IMR-90 (cell line): Measurements from ENCODE around the gene TPPP.

Source experiments
- CHD1 ChIP-seq: IDR thresholded peaks from 2 replicates; pipeline ENCODE4 v1.6.1; 2012; ENCODE audit warnings: low read depth, low read length, improper control_type of control experiment
- FOS ChIP-seq: fragments of 150-350 bp; IDR thresholded peaks from 2 replicates; pipeline ENCODE4 v1.6.1; 2016; ENCODE audit warnings: low read depth, low read length
- MAFK ChIP-seq: IDR thresholded peaks from 2 replicates; pipeline ENCODE4 v1.6.1; 2012; ENCODE audit warnings: low read depth, low read length, improper control_type of control experiment
- MXI1 ChIP-seq: IDR thresholded peaks from 2 replicates; pipeline ENCODE4 v1.6.1; 2012; ENCODE audit warnings: low read depth, mild to moderate bottlenecking, low read length, moderate library complexity, borderline replicate concordance
- POLR2A ChIP-seq: IDR thresholded peaks from 2 replicates; pipeline ENCODE4 v1.6.1; 2012; ENCODE audit warnings: mild to moderate bottlenecking, low read depth, low read length
- RAD21 ChIP-seq: IDR thresholded peaks from 2 replicates; pipeline ENCODE4 v1.6.1; 2012; ENCODE audit warnings: low read length, improper control_type of control experiment
- RCOR1 ChIP-seq: IDR thresholded peaks from 2 replicates; pipeline ENCODE4 v1.6.1; 2012; ENCODE audit warnings: mild to moderate bottlenecking, low read length, improper control_type of control experiment; ENCODE audit not compliant: insufficient replicate concordance
- SMC3 ChIP-seq: fragments of 150-350 bp; IDR thresholded peaks from 2 replicates; pipeline ENCODE4 v1.6.1; 2016; ENCODE audit warnings: low read depth, mild to moderate bottlenecking, antibody characterized with exemption, low read length, moderate library complexity
- USF2 ChIP-seq: fragments of 150-350 bp; IDR thresholded peaks from 2 replicates; pipeline ENCODE4 v1.6.1; 2017; ENCODE audit warnings: mild to moderate bottlenecking, antibody characterized with exemption, low read length, low read depth
- TF ChIP-seq, protein P1 (sequence below): conservative IDR thresholded peaks from 2 replicates; pipeline ENCODE4 v1.5.1; 2012; ENCODE audit warnings: mild to moderate bottlenecking, low read depth, low read length, improper control_type of control experiment

DNA sequence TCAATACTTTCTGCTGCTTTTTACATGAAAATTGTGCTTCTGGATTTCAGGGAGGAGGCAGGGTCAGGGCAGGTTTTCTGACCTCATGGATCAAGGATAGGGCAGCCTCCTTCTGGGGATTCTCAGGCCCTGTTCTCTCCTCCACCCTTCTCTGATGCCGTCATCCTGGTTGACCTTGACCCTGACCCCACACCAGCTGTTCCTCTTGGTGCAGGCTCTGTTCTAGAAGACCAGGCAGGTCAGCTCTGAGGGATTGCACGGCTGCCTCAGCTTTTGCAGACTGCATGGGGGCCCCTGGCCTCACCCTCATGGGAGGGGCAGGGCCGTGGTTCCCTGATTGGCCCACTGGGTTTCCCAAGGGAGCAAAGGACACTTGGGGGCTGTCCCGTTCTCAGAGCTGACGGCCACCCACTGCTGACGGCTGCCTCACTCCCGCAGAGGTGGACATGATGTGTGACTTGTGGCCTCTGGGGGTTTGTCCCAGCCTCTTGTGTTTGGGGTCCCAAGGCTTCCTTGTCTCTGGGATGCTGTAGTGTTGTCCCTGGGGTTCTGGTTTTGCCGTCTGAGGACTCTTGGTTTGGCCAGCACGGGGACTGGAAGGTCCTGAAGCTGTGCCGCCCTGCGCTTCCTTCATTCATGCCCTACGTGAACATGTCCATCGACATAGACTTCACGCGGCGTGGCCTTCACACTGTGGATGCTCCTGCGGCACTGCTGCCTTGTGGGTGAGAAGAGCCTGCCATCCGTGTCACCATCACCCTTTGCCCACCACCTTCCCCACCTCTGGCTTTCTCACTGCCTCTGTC, 46.6 kb downstream of the TPPP start:
- TF ChIP-seq, protein P1, sequence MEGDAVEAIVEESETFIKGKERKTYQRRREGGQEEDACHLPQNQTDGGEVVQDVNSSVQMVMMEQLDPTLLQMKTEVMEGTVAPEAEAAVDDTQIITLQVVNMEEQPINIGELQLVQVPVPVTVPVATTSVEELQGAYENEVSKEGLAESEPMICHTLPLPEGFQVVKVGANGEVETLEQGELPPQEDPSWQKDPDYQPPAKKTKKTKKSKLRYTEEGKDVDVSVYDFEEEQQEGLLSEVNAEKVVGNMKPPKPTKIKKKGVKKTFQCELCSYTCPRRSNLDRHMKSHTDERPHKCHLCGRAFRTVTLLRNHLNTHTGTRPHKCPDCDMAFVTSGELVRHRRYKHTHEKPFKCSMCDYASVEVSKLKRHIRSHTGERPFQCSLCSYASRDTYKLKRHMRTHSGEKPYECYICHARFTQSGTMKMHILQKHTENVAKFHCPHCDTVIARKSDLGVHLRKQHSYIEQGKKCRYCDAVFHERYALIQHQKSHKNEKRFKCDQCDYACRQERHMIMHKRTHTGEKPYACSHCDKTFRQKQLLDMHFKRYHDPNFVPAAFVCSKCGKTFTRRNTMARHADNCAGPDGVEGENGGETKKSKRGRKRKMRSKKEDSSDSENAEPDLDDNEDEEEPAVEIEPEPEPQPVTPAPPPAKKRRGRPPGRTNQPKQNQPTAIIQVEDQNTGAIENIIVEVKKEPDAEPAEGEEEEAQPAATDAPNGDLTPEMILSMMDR: no peak
- TF ChIP-seq USF2: no peak
- no peak for TF ChIP-seq MXI1
- no peak for TF ChIP-seq POLR2A
- TF ChIP-seq RAD21: no peak
- TF ChIP-seq SMC3: no peak
- no peak for TF ChIP-seq RCOR1
- TF ChIP-seq MAFK: no peak
- no peak for TF ChIP-seq CHD1
- TF ChIP-seq FOS: no peak
